IPS-18a (cell line): ENCODE data around the gene MKNK2.
"Not testable (repeated sequence)": the region's sequence is repeated elsewhere in the genome, so short reads cannot be mapped to it uniquely, and the experiment has no call there.

Experiments
- H3K27ac ChIP-seq: one replicate; pipeline ENCODE4 v1.5.1; 2013; ENCODE audit warnings: low read length
- H3K27me3 ChIP-seq: one replicate; pipeline ENCODE4 v1.6.1; 2013; ENCODE audit warnings: mild to moderate bottlenecking, low read length; ENCODE audit not compliant: control insufficient read depth, insufficient read depth
- H3K36me3 ChIP-seq: one replicate; pipeline ENCODE4 v1.6.1; 2013; ENCODE audit warnings: low read depth, low read length; ENCODE audit not compliant: control insufficient read depth
- H3K4me1 ChIP-seq: one replicate; pipeline ENCODE4 v1.6.1; 2013; ENCODE audit warnings: low read depth, low read length; ENCODE audit not compliant: control insufficient read depth
- H3K4me3 ChIP-seq: one replicate; pipeline ENCODE4 v1.5.1; 2013; ENCODE audit warnings: low read length
- H3K9ac ChIP-seq: one replicate; pipeline ENCODE4 v1.6.1; 2013; ENCODE audit warnings: mild to moderate bottlenecking, low read length, moderate library complexity
- H3K9me3 ChIP-seq: one replicate; pipeline ENCODE4 v1.6.1; 2013; ENCODE audit warnings: low read depth, low read length; ENCODE audit not compliant: control insufficient read depth

The MKNK2 gene

GRCh38 chr19:2003874-2004273 lies 47.2 kb downstream of the MKNK2 start:
- Histone ChIP-seq H3K4me3 (no peak overlapping the region), H3K9ac (no peak overlapping the region), H3K36me3 (no peaks in the 10 kb centered on the region), H3K27ac (no peak overlapping the region), H3K9me3 (no peaks in the 10 kb centered on the region), H3K4me1 (no peaks in the 10 kb centered on the region), H3K27me3 (no peaks in the 10 kb centered on the region)

- Histone ChIP-seq H3K4me3 (no peak overlapping the region), H3K36me3 (peaks cover 8% of the 10 kb centered on the region), H3K4me1 (no peaks in the 10 kb centered on the region), H3K9me3 (no peaks in the 10 kb centered on the region), H3K27ac (no peak overlapping the region), H3K27me3 (no peaks in the 10 kb centered on the region), H3K9ac (no peak overlapping the region)
Observed at GRCh38 chr19:1999856-2000515, 51.1 kb downstream of the MKNK2 start.

GRCh38 chr19:1998712-1999708 lies 52.0 kb downstream of the MKNK2 start:
- H3K27ac ChIP-seq, result no peak overlapping the region
- peaks cover 8% of the 10 kb centered on the region for H3K36me3 ChIP-seq
- H3K4me1 ChIP-seq, result no peaks in the 10 kb centered on the region
- no peak overlapping the region for H3K4me3 ChIP-seq
- no peaks in the 10 kb centered on the region for H3K27me3 ChIP-seq
- no peaks in the 10 kb centered on the region for H3K9me3 ChIP-seq
- no peak overlapping the region for H3K9ac ChIP-seq

- Histone ChIP-seq H3K27ac (no peak overlapping the region), H3K36me3 (peaks cover 8% of the 10 kb centered on the region), H3K4me3 (no peak overlapping the region), H3K27me3 (no peaks in the 10 kb centered on the region), H3K9ac (no peak overlapping the region), H3K9me3 (no peaks in the 10 kb centered on the region), H3K4me1 (no peaks in the 10 kb centered on the region)
Observed at GRCh38 chr19:1997353-1998233, 53.5 kb downstream of the MKNK2 start.

- no peaks in the 10 kb centered on the region for H3K27me3 ChIP-seq
- no peaks in the 10 kb centered on the region for H3K9me3 ChIP-seq
- no peak overlapping the region for H3K27ac ChIP-seq
- no peak overlapping the region for H3K9ac ChIP-seq
- H3K4me1 ChIP-seq, result no peaks in the 10 kb centered on the region
- no peak overlapping the region for H3K4me3 ChIP-seq
- peaks cover 25% of the 10 kb centered on the region for H3K36me3 ChIP-seq
Observed at GRCh38 chr19:1992759-1993260, 58.2 kb downstream of the MKNK2 start.

- Histone ChIP-seq H3K9ac (no peak overlapping the region), H3K4me1 (no peaks in the 10 kb centered on the region), H3K27ac (no peak overlapping the region), H3K27me3 (no peaks in the 10 kb centered on the region), H3K9me3 (no peaks in the 10 kb centered on the region), H3K36me3 (peaks cover 29% of the 10 kb centered on the region), H3K4me3 (no peak overlapping the region)
Observed at GRCh38 chr19:1991018-1991913, 59.8 kb downstream of the MKNK2 start.

GRCh38 chr19:1990230-1991017 lies 60.6 kb downstream of the MKNK2 start:
- peaks cover 29% of the 10 kb centered on the region for H3K36me3 ChIP-seq

GRCh38 chr19:1989513-1990229 lies 61.4 kb downstream of the MKNK2 start:
- Histone ChIP-seq H3K9me3 (no peaks in the 10 kb centered on the region), H3K4me1 (no peaks in the 10 kb centered on the region), H3K9ac (no peak overlapping the region), H3K27ac (no peak overlapping the region), H3K4me3 (no peak overlapping the region), H3K27me3 (no peaks in the 10 kb centered on the region), H3K36me3 (peaks cover 34% of the 10 kb centered on the region)

More at GRCh38 chr19:1990230-1991017, 60.6 kb downstream of the MKNK2 start:
- Histone ChIP-seq H3K27me3 (no peaks in the 10 kb centered on the region), H3K9ac (no peak overlapping the region), H3K4me3 (no peak overlapping the region), H3K4me1 (no peaks in the 10 kb centered on the region), H3K27ac (no peak overlapping the region), H3K9me3 (no peaks in the 10 kb centered on the region)

GRCh38 chr19:1988464-1988863 lies 62.6 kb downstream of the MKNK2 start:
- H3K9ac ChIP-seq, H3K4me3 ChIP-seq, H3K9me3 ChIP-seq, H3K27ac ChIP-seq, H3K4me1 ChIP-seq, H3K27me3 ChIP-seq: not testable (repeated sequence)
- peaks cover 36% of the 10 kb centered on the region for H3K36me3 ChIP-seq
